ENCODE results near the gene RFWD3.

DNA sequence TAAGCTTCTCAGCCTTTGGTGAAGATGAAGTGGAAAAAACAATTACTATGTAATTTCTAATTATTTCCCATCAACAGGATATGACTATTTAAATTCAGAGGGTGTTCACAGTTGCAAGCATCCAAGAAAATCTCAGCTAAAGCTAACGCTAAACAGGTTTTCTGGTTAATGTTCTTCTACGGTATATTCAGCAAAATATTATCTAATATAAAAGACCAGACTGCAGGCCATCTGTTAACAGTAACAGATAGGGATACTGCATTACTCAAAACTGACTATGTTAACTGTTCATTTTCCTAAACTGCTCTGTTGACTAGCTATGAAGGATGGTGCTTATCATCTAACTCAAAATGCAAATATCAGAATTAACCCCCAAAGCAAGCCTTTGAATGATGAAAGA is 92.5 kb downstream of the RFWD3 start:
- TF ChIP-seq, protein P1, sequence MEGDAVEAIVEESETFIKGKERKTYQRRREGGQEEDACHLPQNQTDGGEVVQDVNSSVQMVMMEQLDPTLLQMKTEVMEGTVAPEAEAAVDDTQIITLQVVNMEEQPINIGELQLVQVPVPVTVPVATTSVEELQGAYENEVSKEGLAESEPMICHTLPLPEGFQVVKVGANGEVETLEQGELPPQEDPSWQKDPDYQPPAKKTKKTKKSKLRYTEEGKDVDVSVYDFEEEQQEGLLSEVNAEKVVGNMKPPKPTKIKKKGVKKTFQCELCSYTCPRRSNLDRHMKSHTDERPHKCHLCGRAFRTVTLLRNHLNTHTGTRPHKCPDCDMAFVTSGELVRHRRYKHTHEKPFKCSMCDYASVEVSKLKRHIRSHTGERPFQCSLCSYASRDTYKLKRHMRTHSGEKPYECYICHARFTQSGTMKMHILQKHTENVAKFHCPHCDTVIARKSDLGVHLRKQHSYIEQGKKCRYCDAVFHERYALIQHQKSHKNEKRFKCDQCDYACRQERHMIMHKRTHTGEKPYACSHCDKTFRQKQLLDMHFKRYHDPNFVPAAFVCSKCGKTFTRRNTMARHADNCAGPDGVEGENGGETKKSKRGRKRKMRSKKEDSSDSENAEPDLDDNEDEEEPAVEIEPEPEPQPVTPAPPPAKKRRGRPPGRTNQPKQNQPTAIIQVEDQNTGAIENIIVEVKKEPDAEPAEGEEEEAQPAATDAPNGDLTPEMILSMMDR (IDR thresholded peaks at IDR 0.05) = no peak
- TF ChIP-seq POLR2A (IDR thresholded peaks at IDR 0.05) = no peak

Measured in testis (tissue), 2 donors.